ENCODE data around the gene SPTBN1.

- TF ChIP-seq, protein P1, sequence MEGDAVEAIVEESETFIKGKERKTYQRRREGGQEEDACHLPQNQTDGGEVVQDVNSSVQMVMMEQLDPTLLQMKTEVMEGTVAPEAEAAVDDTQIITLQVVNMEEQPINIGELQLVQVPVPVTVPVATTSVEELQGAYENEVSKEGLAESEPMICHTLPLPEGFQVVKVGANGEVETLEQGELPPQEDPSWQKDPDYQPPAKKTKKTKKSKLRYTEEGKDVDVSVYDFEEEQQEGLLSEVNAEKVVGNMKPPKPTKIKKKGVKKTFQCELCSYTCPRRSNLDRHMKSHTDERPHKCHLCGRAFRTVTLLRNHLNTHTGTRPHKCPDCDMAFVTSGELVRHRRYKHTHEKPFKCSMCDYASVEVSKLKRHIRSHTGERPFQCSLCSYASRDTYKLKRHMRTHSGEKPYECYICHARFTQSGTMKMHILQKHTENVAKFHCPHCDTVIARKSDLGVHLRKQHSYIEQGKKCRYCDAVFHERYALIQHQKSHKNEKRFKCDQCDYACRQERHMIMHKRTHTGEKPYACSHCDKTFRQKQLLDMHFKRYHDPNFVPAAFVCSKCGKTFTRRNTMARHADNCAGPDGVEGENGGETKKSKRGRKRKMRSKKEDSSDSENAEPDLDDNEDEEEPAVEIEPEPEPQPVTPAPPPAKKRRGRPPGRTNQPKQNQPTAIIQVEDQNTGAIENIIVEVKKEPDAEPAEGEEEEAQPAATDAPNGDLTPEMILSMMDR (IDR thresholded peaks at IDR 0.05; ENCODE audit: borderline replicate concordance, extremely low read depth, low read length, poor library complexity, severe bottlenecking): no peak
- no peak for TF ChIP-seq EZH2 (IDR thresholded peaks at IDR 0.05; ENCODE audit: borderline replicate concordance, low read depth, low read length, severe bottlenecking)
These were observed 142.5 kb downstream of the SPTBN1 start for GRCh38 chr2:54598347-54599325.

Data from DND-41 (cell line).